Body of pancreas (tissue), 4 donors: ENCODE measurements around the gene SPOCK3. TPM values are rescaled to one million over a fixed set of nuclear protein-coding genes. Genes with fewer than 3 reads are reported as not detected.

Experiments
- ATAC-seq: fragments of 150-250 bp; one replicate; pipeline ENCODE4 v1.9.1; 2016
- DNase-seq, 4 donors: peaks; one replicate each; pipeline ENCODE4 v3.0.0-alpha.2; 2019
- H3K27ac ChIP-seq, 4 donors: fragments of 200-600 bp; sonication (generic); 1 replicate in 3 of 4; 2 replicates in 1 of 4; pipeline versions ENCODE4 v1.5.1 to v1.6.1; 2016 to 2019; ENCODE audit warnings: mild to moderate bottlenecking in 1 of 4, mixed read lengths in 1 of 4, moderate library complexity in 1 of 4
- H3K27me3 ChIP-seq, 2 donors: fragments of 200-600 bp; sonication (generic); one replicate each; pipeline ENCODE4 v1.6.0; 2016; ENCODE audit warnings: mild to moderate bottlenecking in 1 of 2
- H3K36me3 ChIP-seq, 2 donors: fragments of 200-600 bp; sonication (generic); replicated peaks in 1 of 2; 2 replicates each; pipeline ENCODE4 v1.5.1; 2016; ENCODE audit warnings: low read depth in 2 of 2; ENCODE audit not compliant: insufficient read depth in 1 of 2
- H3K4me1 ChIP-seq: fragments of 200-600 bp; sonication (generic); one replicate; pipeline ENCODE4 v1.6.0; 2016
- H3K4me3 ChIP-seq, 2 donors: fragments of 200-600 bp; sonication (generic); 1 replicate in 1 of 2; 2 replicates in 1 of 2; pipeline ENCODE4 v1.5.1; 2016 to 2019
- H3K9me3 ChIP-seq, 3 donors: fragments of 200-600 bp; sonication (generic); 1 replicate in 2 of 3; 2 replicates in 1 of 3; pipeline ENCODE4 v1.5.1; 2016
- CTCF ChIP-seq, 7 experiments: fragments of 450-650 bp in 4 of 7; fragments of 200-600 bp in 3 of 7; sonication (generic) in 3 of 7; IDR thresholded peaks; one replicate each; pipeline ENCODE4 v1.5.1; 2016 to 2019; ENCODE audit warnings: antibody characterized with exemption in 7 of 7
- POLR2A ChIP-seq, 3 donors: fragments of 450-650 bp; IDR thresholded peaks; one replicate each; pipeline ENCODE4 v1.6.1; 2016; ENCODE audit warnings: antibody characterized with exemption in 3 of 3, mild to moderate bottlenecking in 2 of 3
- WGBS, 2 donors: methylation state at CpG; one replicate each; pipeline ENCODE4 v1.1.5; 2017; 5-methylcytosine and 5-hydroxymethylcytosine counted together
- intact Hi-C: fragments of 100-400 bp; cut with DNase I; formaldehyde crosslinking; loops from one replicate; pipeline ENCODE4 v1.15.1; 2023
- total RNA-seq, 2 donors: library from RNA; depleted of rRNA; stranded (reverse); fragments of >200 nt; gene quantifications; one replicate each; pipeline ENCODE4 v1.1.0, GENCODE V29; 2016

The SPOCK3 gene
- total RNA-seq, 2 donors from 2014 or later = not detected

DNA sequence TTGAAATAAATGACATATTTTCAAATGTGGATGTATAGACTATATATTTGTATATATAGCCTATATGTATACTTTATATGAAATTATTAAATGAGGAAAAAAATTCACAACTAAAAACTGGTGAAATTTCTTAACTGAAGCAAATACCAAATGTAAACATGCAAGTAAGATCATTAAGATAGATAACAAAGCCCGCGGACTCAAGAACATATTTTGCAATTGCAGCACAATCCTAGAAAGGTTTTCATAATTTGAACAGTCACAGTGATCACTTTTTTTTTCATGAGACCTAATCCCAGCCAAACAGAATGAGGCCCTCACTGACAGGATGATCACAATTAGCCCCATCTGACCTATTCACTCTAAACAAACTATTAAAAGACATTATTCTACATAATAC is 123.2 kb downstream of the SPOCK3 start:
- DNase-seq (no peak), ATAC-seq (no peak)
- intact Hi-C loops = no loop called here
- Histone ChIP-seq H3K4me1 (no peaks in the 10 kb centered on the region), H3K27ac (no peak overlapping the region), H3K4me3 (no peak overlapping the region), H3K27me3 (no peaks in the 10 kb centered on the region), H3K36me3 (no peaks in the 10 kb centered on the region), H3K9me3 (no peaks in the 10 kb centered on the region)
- 49 to 61% methylated on average over 2 of the region's 2 CpGs for WGBS, 2 donors
- TF ChIP-seq CTCF (IDR thresholded peaks at IDR 0.05) = no peak
- TF ChIP-seq POLR2A (IDR thresholded peaks at IDR 0.05) = no peak

DNA sequence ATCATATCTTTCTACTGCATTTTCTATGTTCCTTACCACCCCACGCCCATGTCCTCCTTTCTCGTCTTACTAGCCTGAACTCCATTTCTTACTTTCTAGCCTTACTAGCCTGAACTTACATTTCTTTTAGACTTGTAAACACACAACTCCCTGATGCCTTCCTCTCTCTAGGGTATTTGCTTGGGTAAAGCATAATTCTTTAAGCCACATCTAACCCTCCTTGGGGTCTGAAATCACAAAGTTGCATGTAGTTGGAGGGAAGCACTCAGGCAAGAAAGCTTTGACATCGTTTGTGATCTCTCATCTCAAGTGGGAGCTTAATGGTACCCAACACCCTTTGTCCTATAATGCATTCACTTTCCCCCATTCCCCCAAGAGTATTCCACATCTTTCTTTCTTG is 124.4 kb downstream of the SPOCK3 start:
- H3K27ac ChIP-seq = no peak overlapping the region
- ATAC-seq (no peak), DNase-seq (no peak)
- no peaks in the 10 kb centered on the region for H3K9me3 ChIP-seq
- H3K36me3 ChIP-seq = no peaks in the 10 kb centered on the region
- 72 to 90% methylated on average over 3 of the region's 3 CpGs for WGBS, 2 donors
- H3K4me1 ChIP-seq = no peaks in the 10 kb centered on the region
- H3K27me3 ChIP-seq = no peaks in the 10 kb centered on the region
- TF ChIP-seq POLR2A (IDR thresholded peaks at IDR 0.05) (no peak), CTCF (IDR thresholded peaks at IDR 0.05) (no peak)
- intact Hi-C loops = no loop called here
- no peak overlapping the region for H3K4me3 ChIP-seq

DNA sequence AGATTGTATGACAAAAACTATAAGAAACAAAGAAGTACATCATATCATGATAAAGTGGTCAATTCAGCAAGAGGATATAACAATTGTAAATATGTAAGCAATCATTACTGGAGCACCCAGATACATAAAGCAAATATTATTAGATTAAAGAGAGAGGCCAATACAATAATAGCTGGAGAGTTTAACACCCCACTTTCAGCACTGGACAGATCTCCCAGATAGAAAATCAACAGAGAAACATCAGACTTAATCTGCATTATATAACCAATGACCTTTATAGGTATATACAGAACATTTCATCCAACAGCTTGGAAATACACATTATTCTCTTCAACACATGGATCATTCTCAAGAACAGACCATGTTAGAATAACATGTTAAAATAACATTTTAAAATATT is 128.4 kb downstream of the SPOCK3 start:
- ATAC-seq (no peak), DNase-seq (no peak)
- Histone ChIP-seq H3K27ac (no peak overlapping the region), H3K4me1 (no peaks in the 10 kb centered on the region), H3K9me3 (no peaks in the 10 kb centered on the region), H3K4me3 (no peak overlapping the region), H3K36me3 (no peaks in the 10 kb centered on the region), H3K27me3 (no peaks in the 10 kb centered on the region)
- no peak for TF ChIP-seq CTCF (IDR thresholded peaks at IDR 0.05)
- no peak for TF ChIP-seq POLR2A (IDR thresholded peaks at IDR 0.05)
- intact Hi-C loops = no loop called here

GRCh38 chr4:167102475-167102874 is 131.8 kb downstream of the SPOCK3 start:
- TF ChIP-seq POLR2A (IDR thresholded peaks at IDR 0.05) (no peak), CTCF (IDR thresholded peaks at IDR 0.05) (no peak)
- WGBS, 2 donors = 66 to 80% methylated on average over 5 of the region's 5 CpGs
- Histone ChIP-seq H3K27me3 (no peaks in the 10 kb centered on the region), H3K4me3 (no peak overlapping the region), H3K9me3 (no peaks in the 10 kb centered on the region), H3K27ac (no peak overlapping the region), H3K4me1 (no peaks in the 10 kb centered on the region), H3K36me3 (no peaks in the 10 kb centered on the region)
- ATAC-seq (no peak), DNase-seq (no peak)
- intact Hi-C loops = no loop called here

DNA sequence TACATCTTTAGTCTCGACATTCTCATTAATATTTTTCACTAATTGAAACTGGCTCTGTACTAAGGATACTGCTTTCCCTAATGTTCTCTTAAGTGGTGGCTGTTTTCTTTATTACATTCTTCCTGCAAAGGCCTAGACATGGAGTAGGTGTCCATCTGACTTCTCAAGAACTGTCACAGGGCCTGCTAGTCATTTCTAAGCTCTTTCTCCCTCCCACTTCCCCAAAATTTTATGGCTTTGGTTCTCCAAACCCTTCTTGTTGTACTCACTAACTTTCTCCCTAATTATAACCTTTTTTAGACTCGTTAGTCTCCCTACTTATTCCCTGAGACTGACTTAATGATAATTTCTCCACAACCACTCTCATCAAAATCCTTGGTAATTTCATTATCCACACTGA is 133.3 kb downstream of the SPOCK3 start:
- Histone ChIP-seq H3K4me1 (no peaks in the 10 kb centered on the region), H3K27me3 (no peaks in the 10 kb centered on the region), H3K36me3 (no peaks in the 10 kb centered on the region), H3K4me3 (no peak overlapping the region), H3K9me3 (no peaks in the 10 kb centered on the region), H3K27ac (no peak overlapping the region)
- WGBS, 2 donors = 63 to 64% methylated on average over 2 of the region's 2 CpGs
- intact Hi-C loops = no loop called here
- no peak for ATAC-seq
- TF ChIP-seq CTCF (IDR thresholded peaks at IDR 0.05) (no peak), POLR2A (IDR thresholded peaks at IDR 0.05) (no peak)
- no peak for DNase-seq
